ENCODE data around the gene NUP153.
A peak's percentile ranks its signal among the peaks of the same experiment; 100 is the strongest.
"Not testable (repeated sequence)": the region's sequence is repeated elsewhere in the genome, so short reads cannot be mapped to it uniquely, and the experiment has no call there.

Gene NUP153

GRCh38 chr6:17584241-17584803 is 122.4 kb downstream of the NUP153 start:
- H3K4me3 ChIP-seq (ENCODE audit: low read length), result no peak overlapping the region
- DNase-seq (ENCODE audit: low read depth, low spot score), result peak; percentile 44

- DNase-seq (ENCODE audit: low read depth, low spot score), result no peak
- H3K4me3 ChIP-seq (ENCODE audit: low read length), result no peak overlapping the region
These were observed 122.9 kb downstream of the NUP153 start for GRCh38 chr6:17583811-17584210.

- H3K4me3 ChIP-seq (ENCODE audit: low read length); DNase-seq (ENCODE audit: low read depth, low spot score): not testable (repeated sequence)
These were observed 125.4 kb downstream of the NUP153 start for GRCh38 chr6:17581282-17581681.

DNA sequence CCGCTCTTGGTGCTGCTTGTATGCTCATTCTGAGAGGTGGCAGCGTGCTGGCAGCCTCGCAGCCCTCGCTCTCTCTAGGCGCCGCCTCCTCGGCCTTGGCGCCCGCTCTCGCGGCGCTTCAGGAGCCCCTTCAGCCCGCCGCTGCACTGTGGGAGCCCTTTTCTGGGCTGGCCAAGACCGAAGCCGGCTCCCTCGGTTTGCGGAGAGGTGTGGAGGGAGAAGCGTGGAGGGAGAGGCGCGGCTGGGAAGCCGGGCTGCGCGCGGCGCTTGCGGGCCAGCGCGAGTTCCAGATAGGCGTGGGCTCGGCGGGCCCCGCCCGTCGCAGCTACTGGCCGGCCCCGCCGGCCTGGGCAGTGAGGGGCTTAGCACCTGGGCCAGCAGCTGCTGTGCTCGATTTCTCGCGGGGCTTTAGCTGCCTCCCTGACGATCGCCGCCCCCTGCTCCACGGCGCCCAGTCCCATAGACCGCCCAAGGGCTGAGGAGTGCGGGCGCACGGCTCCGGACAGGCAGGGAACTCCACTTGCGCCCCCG is 126.1 kb downstream of the NUP153 start:
- H3K4me3 ChIP-seq (ENCODE audit: low read length), result no peak overlapping the region
- DNase-seq (ENCODE audit: low read depth, low spot score), result no peak

- H3K4me3 ChIP-seq (ENCODE audit: low read length), result no peak overlapping the region
- no peak for DNase-seq (ENCODE audit: low read depth, low spot score)
These were observed 129.7 kb downstream of the NUP153 start for GRCh38 chr6:17577059-17577458.

- H3K4me3 ChIP-seq (ENCODE audit: low read length), result no peak overlapping the region
These were observed 131.7 kb downstream of the NUP153 start for GRCh38 chr6:17574866-17575560.

DNA sequence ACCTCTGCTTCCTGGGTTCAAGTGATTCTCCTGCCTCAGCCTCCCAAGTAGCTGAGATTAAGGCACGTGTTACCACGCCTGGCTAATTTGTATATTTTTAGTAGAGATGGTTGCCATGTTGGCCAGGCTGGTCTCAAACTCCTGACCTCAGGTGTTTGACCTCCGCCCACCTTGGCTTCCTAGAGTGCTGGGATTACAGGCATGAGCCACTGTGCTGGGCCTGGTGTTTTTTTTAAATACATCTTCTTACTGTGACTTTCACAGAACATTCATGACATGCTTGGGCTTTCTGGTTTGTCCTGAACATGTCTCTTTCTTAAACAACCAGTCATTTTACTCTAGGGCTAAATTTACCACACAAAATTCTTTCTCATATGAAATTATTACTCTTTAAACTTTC is 141.3 kb downstream of the NUP153 start:
- no peak for DNase-seq (ENCODE audit: low read depth, low spot score)
- no peak overlapping the region for H3K4me3 ChIP-seq (ENCODE audit: low read length)

More at GRCh38 chr6:17574866-17575560, 131.7 kb downstream of the NUP153 start:
- no peak for DNase-seq (ENCODE audit: low read depth, low spot score)

All from Jurkat, Clone E6-1 (cell line).